ENCODE results near the gene CHMP2A.
A peak's percentile ranks its signal among the peaks of the same experiment; 100 is the strongest.

Gene CHMP2A

GRCh38 chr19:58538257-58539168, 16.4 kb downstream of the CHMP2A start:
- no peak for DNase-seq (ENCODE audit: low read depth)

GRCh38 chr19:58536852-58537798, 17.8 kb downstream of the CHMP2A start:
- DNase-seq (ENCODE audit: low read depth): no peak

- DNase-seq (ENCODE audit: low read depth): no peak
Observed at GRCh38 chr19:58535857-58536256, 19.0 kb downstream of the CHMP2A start.

- no peak for DNase-seq (ENCODE audit: low read depth)
Observed at GRCh38 chr19:58531034-58531840, 23.7 kb downstream of the CHMP2A start.

GRCh38 chr19:58529405-58529804, 25.5 kb downstream of the CHMP2A start:
- DNase-seq (ENCODE audit: low read depth): no peak

GRCh38 chr19:58522709-58523108, 32.2 kb downstream of the CHMP2A start:
- DNase-seq (ENCODE audit: low read depth): no peak

- DNase-seq (ENCODE audit: low read depth): no peak
Observed at GRCh38 chr19:58521651-58522050, 33.3 kb downstream of the CHMP2A start.

- DNase-seq (ENCODE audit: low read depth): no peak
Observed at GRCh38 chr19:58520257-58520599, 34.7 kb downstream of the CHMP2A start.

- DNase-seq (ENCODE audit: low read depth): peak; percentile 95
Observed at GRCh38 chr19:58519355-58520256, 35.3 kb downstream of the CHMP2A start, which contains the start of gene ZBTB45. Gene ZBTB45, minus strand, starts transcription at chr19:58519810. Its CDS starts 2,137 bp downstream, at chr19:58517673.

GRCh38 chr19:58519087-58519354, 35.9 kb downstream of the CHMP2A start:
- DNase-seq (ENCODE audit: low read depth): peak; percentile 50

GRCh38 chr19:58518256-58519086, 36.4 kb downstream of the CHMP2A start:
- DNase-seq (ENCODE audit: low read depth): no peak

GRCh38 chr19:58516964-58517833, 37.7 kb downstream of the CHMP2A start:
- no peak for DNase-seq (ENCODE audit: low read depth)

GRCh38 chr19:58516246-58516836, 38.6 kb downstream of the CHMP2A start:
- DNase-seq (ENCODE audit: low read depth): no peak

- no peak for DNase-seq (ENCODE audit: low read depth)
Observed at GRCh38 chr19:58515259-58515658, 39.6 kb downstream of the CHMP2A start.

GRCh38 chr19:58514564-58515022, 40.3 kb downstream of the CHMP2A start:
- DNase-seq (ENCODE audit: low read depth): no peak

GRCh38 chr19:58513694-58514563, 41.0 kb downstream of the CHMP2A start:
- DNase-seq (ENCODE audit: low read depth): peak; percentile 81

- DNase-seq (ENCODE audit: low read depth): no peak
Observed at GRCh38 chr19:58513213-58513693, 41.7 kb downstream of the CHMP2A start.

All from fibroblast of the conjunctiva (primary cell).